MM.1S (cell line): Measurements from ENCODE around the gene HS6ST1.

ENCODE experiments used
- DNase-seq: peaks from one replicate; pipeline ENCODE4 v3.0.0-alpha.2; 2015
- H2AFZ ChIP-seq: fragments of 300-600 bp; sonication (generic); 2 replicates; pipeline ENCODE4 v1.6.0; 2016; ENCODE audit warnings: antibody characterized with exemption, low read length
- H3F3A ChIP-seq: fragments of 300-600 bp; sonication (generic); 2 replicates; pipeline ENCODE4 v1.6.1; 2016; ENCODE audit warnings: mild to moderate bottlenecking, antibody characterized with exemption, low read length, moderate library complexity, mixed read lengths; ENCODE audit not compliant: insufficient read depth
- H3K27ac ChIP-seq: fragments of 300-600 bp; sonication (generic); 2 replicates; pipeline ENCODE4 v1.5.1; 2016; ENCODE audit warnings: mild to moderate bottlenecking, low read length
- H3K27me3 ChIP-seq: fragments of 300-600 bp; sonication (generic); replicated peaks from 2 replicates; pipeline ENCODE4 v1.6.0; 2016; ENCODE audit warnings: low read length; ENCODE audit not compliant: insufficient read depth
- H3K36me3 ChIP-seq: fragments of 300-600 bp; sonication (generic); replicated peaks from 2 replicates; pipeline ENCODE4 v1.6.1; 2016; ENCODE audit warnings: mild to moderate bottlenecking, low read length, mixed read lengths; ENCODE audit not compliant: insufficient read depth
- H3K4me1 ChIP-seq: fragments of 300-600 bp; sonication (generic); 2 replicates; pipeline ENCODE4 v1.6.1; 2016; ENCODE audit warnings: low read length, mixed read lengths
- H3K4me2 ChIP-seq: fragments of 300-600 bp; sonication (generic); 2 replicates; pipeline ENCODE4 v1.6.0; 2016; ENCODE audit warnings: low read depth, low read length
- H3K4me3 ChIP-seq: fragments of 300-600 bp; sonication (generic); 2 replicates; pipeline ENCODE4 v1.5.1; 2016; ENCODE audit warnings: low read length, mixed read lengths
- H3K79me2 ChIP-seq: fragments of 300-600 bp; sonication (generic); 2 replicates; pipeline ENCODE4 v1.6.1; 2016; ENCODE audit warnings: mixed run types, low read length, mixed read lengths
- H3K9ac ChIP-seq: fragments of 300-600 bp; sonication (generic); 2 replicates; pipeline ENCODE4 v1.6.1; 2016; ENCODE audit warnings: low read length, mixed read lengths
- H3K9me2 ChIP-seq: fragments of 300-600 bp; sonication (generic); replicated peaks from 2 replicates; pipeline ENCODE4 v1.6.1; 2016; ENCODE audit warnings: mild to moderate bottlenecking, low read length, mixed read lengths; ENCODE audit not compliant: insufficient read depth
- H3K9me3 ChIP-seq: fragments of 300-600 bp; sonication (generic); replicated peaks from 2 replicates; pipeline ENCODE4 v1.6.1; 2016; ENCODE audit warnings: mild to moderate bottlenecking, low read length, mixed read lengths; ENCODE audit not compliant: insufficient read depth
- H4K20me1 ChIP-seq: fragments of 300-600 bp; sonication (generic); 2 replicates; pipeline ENCODE4 v1.6.1; 2016; ENCODE audit warnings: mild to moderate bottlenecking, low read length, moderate library complexity, mixed read lengths; ENCODE audit not compliant: insufficient read depth
- CTCF ChIP-seq: fragments of 300-600 bp; sonication (generic); IDR thresholded peaks from 2 replicates; pipeline ENCODE4 v1.5.1; 2016; ENCODE audit warnings: antibody characterized with exemption, low read length, mixed read lengths
- EZH2 ChIP-seq: fragments of 300-600 bp; sonication (generic); optimal IDR thresholded peaks from 2 replicates; pipeline ENCODE3; 2017; ENCODE audit warnings: low read depth, mild to moderate bottlenecking, antibody characterized with exemption, low read length, mixed read lengths
- EZH2phosphoT487 ChIP-seq: fragments of 300-600 bp; sonication (generic); IDR thresholded peaks from 2 replicates; pipeline ENCODE4 v1.6.1; 2018; ENCODE audit warnings: antibody characterized with exemption, low read length

The HS6ST1 gene

DNA sequence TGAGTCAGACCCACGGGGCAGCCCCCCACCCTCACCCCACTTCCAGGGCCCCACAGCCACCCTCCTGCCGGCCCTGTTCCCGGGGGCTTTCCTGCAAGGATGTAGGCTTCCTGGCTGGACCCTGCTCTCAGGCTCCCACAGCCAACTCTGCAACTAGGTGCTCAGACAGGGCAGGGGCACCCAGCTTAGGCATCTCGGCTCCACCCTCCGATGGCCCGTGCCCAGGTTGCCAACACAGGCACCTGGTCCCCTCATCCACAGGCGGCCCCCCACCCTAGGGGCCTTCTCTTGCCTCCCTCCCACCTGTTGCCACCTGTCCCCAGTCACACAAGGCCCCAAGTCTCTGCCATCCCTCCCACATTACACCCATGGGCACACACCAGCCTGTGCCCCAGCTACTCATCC lies 34.6 kb downstream of the HS6ST1 start:
- H3K79me2 ChIP-seq: peaks cover 74% of the 10 kb centered on the region
- no peak for DNase-seq
- no peaks in the 10 kb centered on the region for H3K36me3 ChIP-seq

GRCh38 chr2:128282976-128283810 lies 35.5 kb downstream of the HS6ST1 start:
- Histone ChIP-seq H3K4me2 (no peak overlapping the region), H3K9me2 (no peaks in the 10 kb centered on the region), H4K20me1 (no peaks in the 10 kb centered on the region; the same call in 1 of the 2 replicates), H3K9me3 (no peaks in the 10 kb centered on the region), H3F3A (no peaks in the 10 kb centered on the region), H2AFZ (no peak overlapping the region), H3K4me1 (no peaks in the 10 kb centered on the region), H3K27me3 (no peaks in the 10 kb centered on the region), H3K27ac (no peak overlapping the region), H3K79me2 (peaks cover 66% of the 10 kb centered on the region), H3K36me3 (no peaks in the 10 kb centered on the region), H3K4me3 (no peak overlapping the region), H3K9ac (no peak overlapping the region)
- no peak for TF ChIP-seq EZH2phosphoT487
- TF ChIP-seq CTCF: no peak
- TF ChIP-seq EZH2: no peak
- no peak for DNase-seq

More for the DNA sequence above, 34.6 kb downstream of the HS6ST1 start:
- H3K27ac ChIP-seq: no peak overlapping the region
- no peaks in the 10 kb centered on the region for H3K9me3 ChIP-seq
- H3K4me1 ChIP-seq: no peaks in the 10 kb centered on the region
- H3K9me2 ChIP-seq: no peaks in the 10 kb centered on the region
- no peak overlapping the region for H2AFZ ChIP-seq
- no peak overlapping the region for H3K4me2 ChIP-seq
- no peaks in the 10 kb centered on the region for H3F3A ChIP-seq
- H4K20me1 ChIP-seq: no peaks in the 10 kb centered on the region; the same call in 1 of the 2 replicates
- TF ChIP-seq EZH2phosphoT487 (no peak), EZH2 (no peak), CTCF (no peak)
- H3K27me3 ChIP-seq: no peaks in the 10 kb centered on the region
- H3K4me3 ChIP-seq: no peak overlapping the region
- no peak overlapping the region for H3K9ac ChIP-seq

DNA sequence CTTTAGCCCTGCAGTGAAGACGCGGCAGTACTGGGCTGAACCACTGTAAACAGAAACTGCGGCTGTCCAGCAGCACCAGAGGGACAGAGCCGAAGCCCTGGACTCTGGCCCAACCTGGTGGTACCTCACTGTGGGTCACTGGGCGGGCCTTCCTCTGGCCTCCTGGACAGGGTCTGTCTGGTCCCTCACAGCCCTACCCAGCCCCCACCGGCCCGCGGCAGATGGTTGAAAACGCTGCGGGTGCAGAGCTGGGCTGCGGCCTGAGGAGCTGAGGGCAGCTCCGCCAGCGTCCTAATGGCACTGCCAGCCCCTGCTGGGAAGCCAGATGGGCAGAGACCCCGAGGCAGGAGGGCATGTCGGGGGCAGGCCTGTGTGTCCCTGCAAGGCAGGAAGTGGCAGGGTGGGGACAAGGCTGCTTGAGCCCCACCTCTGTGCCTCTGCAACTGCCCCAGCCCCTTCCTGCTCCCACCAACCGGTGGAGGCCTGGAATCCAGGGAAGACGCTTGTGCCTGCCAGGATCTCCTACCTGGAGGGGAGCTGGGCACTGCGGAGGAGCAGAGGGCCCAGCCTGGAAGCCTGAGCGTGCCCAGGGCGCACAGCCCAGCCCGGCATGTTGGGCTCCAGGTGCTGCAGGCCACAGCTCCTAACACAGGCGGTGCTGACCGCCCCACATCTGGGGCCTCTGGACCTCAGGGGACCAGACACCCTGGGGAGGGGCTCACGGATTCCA lies 36.3 kb downstream of the HS6ST1 start:
- Histone ChIP-seq H3K27ac (no peak overlapping the region), H3K4me1 (no peaks in the 10 kb centered on the region), H3K36me3 (no peaks in the 10 kb centered on the region), H3K9ac (no peak overlapping the region), H3K9me2 (no peaks in the 10 kb centered on the region), H3K4me3 (no peak overlapping the region), H3K4me2 (no peak overlapping the region), H3K79me2 (peaks cover 63% of the 10 kb centered on the region), H3K9me3 (no peaks in the 10 kb centered on the region), H3F3A (no peaks in the 10 kb centered on the region), H3K27me3 (no peaks in the 10 kb centered on the region), H4K20me1 (no peaks in the 10 kb centered on the region; the same call in 1 of the 2 replicates), H2AFZ (no peak overlapping the region)
- TF ChIP-seq CTCF (no peak), EZH2 (no peak), EZH2phosphoT487 (no peak)
- no peak for DNase-seq
